Right hindlimb (tissue), 1 donor: Measurements from ENCODE around the gene PRKD1.

Experiments used
- DNase-seq: peaks from one replicate; pipeline ENCODE4 v3.0.0-alpha.2; 2018

Gene PRKD1

GRCh38 chr14:29829851-29830250 is 97.8 kb downstream of the PRKD1 start:
- no peak for DNase-seq

GRCh38 chr14:29823816-29824215 is 103.8 kb downstream of the PRKD1 start:
- no peak for DNase-seq

DNA sequence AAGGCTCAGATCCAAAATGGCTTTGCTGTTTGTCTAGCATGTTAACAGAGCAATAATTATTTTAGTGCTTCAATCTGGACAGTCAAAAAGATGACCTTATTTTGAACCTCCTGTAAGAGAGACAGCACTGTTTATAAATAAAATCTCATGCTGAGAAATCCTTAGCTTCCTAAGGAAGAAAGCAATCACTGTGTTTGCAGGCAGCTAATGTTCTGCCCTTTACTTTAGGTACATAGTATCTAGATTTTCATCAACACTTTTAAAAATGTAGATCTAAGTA is 105.3 kb downstream of the PRKD1 start:
- no peak for DNase-seq

- no peak for DNase-seq
Measured at GRCh38 chr14:29821661-29822429, 105.8 kb downstream of the PRKD1 start.

DNA sequence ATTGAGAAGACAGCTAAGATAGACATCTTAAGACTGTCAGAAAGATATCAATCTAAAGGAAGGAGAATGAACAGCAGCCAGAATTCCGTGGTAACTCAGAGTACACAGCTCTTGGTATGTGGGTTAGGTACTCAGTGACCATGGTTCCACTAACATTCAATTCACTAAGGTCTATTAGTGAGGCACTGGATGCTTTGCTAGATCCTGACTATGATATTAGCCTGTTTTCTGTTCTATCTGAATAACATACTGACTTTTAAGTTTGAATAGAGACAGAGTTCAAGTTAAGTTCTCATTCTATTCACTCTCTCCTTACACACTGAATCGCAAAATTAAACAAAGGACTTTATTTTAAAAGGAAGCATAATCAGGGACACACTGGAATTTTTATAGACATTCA is 106.4 kb downstream of the PRKD1 start:
- DNase-seq: no peak

GRCh38 chr14:29820785-29821184 is 106.9 kb downstream of the PRKD1 start:
- no peak for DNase-seq

GRCh38 chr14:29817767-29818405 is 109.8 kb downstream of the PRKD1 start:
- no peak for DNase-seq

DNA sequence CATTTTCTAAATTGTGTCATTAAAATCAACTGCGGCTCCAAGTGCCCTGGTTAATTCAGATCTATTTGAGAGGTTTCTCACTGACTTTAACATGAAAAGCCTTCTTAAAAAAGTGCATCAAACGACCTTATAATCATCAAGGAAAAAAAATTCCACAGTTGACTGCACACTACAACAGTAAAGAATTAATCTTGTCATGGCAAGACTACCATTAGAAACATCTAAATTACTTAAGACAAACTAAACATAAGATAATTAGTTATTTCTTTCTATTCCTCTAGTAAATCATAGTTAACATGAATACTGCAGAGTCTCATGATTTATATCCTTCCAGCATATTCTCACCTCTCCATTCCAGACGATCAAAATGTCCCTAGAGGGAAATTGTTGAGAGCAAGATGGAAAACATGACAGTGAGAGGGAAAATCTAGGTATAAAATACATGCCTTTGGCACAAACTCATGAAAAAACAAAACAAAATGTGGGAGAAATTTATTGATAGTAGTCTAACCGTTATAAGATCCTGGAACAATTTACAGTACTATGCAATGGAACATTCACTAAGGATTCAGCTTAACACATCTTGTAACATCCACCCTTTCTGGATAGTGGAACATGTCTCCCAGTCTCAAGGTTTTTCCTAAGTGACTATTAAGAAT is 112.5 kb downstream of the PRKD1 start:
- DNase-seq: no peak

DNA sequence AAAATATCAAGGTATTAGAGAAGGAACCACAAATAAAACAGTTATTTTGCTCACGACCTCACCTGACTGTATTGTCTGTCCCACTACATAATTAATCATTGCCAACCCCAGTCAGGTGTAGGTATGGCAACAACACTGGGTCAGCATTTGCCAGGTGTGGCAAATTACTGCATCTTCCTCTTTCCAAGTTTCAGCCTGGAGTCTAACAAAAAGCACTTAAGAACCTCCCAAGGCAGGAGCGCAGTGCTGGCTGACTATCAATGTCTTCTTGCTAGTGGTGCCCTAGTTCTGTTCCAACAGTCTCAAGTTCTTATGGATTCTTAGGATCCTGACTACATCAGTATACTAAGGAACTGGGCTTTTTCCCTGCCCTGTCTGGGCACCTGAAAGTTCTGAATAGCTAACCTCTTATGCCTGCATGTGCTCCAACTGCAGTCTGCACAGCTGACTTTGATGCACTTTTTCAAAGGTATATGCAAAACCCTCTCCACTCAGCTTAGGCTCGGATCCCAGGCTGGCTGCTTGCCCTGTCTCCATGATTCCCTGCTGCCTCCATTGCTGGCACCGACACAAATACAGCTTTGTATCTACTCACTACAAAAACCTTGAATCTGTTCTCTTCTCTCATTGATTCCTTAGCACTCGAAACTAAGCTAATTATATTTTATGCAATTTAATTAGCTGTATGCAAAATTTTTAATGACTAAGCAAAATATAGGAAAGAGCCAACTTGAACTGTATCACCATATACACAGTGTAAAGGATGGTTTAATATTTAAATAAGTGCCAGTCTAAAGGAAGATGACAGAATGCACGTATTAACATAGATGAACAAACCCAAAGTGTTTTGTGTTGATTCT is 113.3 kb downstream of the PRKD1 start:
- peak; percentile 86 for DNase-seq

DNA sequence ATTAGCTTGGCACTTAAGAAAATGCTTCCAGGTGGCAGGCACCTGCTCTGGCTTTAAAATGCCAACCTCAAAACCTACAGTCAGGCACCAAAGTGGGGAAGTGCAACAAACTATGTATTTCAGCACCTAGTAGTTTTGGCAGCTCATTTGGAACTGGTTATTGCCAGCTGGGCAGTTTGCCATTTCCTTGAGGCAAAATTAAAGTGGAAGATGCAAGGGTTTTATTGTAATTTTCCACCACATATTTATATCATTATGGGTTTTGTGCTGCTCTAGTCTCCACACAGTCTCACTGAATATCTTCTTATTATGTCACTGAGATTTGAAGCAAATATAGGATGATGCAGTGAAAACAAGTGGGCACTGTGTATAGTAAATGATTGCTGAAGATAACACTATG is 117.0 kb downstream of the PRKD1 start:
- no peak for DNase-seq

- DNase-seq: no peak
Measured at GRCh38 chr14:29810064-29810463, 117.6 kb downstream of the PRKD1 start.

- no peak for DNase-seq
Measured at GRCh38 chr14:29806124-29806517, 121.5 kb downstream of the PRKD1 start.

DNA sequence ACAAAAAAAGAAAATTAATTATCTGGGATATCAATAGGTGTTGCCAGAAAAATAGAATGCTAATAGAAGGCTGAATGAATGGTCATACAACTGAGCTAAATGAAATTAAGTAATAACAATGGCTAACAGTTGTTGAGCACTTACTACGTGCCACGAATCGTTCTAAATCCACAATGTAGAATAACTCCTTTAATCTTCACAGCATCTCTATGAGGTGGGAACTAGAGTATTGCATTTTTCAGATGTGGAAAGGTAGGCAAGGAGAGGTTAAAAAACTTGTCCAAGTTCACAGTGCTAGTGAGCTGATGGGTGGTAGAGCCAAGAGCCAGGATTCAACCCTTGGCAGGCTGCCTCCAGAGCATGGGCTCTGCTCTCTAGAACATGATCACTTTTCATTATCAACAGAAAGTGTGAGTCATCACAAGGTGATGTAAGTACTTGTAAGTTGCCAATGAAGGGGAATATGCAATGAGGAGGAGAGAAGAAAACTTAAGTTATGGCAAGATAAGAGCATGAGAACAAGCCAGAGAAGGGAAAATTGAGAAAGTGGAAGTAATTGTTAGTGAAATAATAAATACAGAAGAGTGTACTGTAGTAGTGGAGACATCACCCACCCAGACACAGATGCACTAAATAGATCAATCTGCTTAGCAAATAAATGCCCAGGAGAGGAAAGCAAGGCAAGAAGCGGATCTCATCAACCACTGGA is 122.1 kb downstream of the PRKD1 start:
- DNase-seq: no peak

DNA sequence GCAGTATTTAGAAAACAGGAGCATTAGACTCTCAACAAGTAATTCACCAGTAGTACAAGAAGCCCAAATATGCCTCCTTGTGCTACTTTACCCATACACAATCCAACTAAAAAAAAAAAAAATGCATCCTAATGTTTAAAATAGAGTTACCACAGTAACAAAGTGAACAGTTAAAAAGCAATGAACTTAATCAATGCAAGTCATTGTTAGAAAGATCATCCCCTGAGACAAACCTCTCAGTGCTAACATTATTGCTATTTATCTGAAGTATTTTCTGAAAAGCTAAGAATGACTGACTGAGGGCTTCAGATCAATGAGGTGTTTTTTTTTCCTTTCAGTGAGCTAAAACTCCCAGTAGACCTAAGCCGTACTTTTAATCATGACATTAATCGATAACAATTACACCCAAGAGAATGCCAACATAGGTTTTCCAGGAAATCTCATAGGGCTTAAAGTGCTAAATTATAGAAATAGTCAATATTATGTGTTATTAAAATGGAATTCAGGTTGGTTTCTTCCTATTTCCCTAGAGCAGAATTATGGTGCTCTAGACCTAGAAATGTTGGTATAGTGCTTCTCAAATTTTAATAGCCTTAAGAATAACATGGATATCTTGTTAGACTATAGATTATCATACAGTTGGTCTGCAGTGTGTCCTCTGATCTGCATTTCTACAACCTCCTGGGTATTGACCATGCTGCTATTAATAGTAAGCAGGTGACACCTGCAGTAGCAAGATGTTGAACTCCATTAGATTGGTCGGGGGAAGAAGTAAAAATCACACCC is 123.0 kb downstream of the PRKD1 start:
- DNase-seq: no peak

- DNase-seq: no peak
Measured at GRCh38 chr14:29803045-29803444, 124.6 kb downstream of the PRKD1 start.

DNA sequence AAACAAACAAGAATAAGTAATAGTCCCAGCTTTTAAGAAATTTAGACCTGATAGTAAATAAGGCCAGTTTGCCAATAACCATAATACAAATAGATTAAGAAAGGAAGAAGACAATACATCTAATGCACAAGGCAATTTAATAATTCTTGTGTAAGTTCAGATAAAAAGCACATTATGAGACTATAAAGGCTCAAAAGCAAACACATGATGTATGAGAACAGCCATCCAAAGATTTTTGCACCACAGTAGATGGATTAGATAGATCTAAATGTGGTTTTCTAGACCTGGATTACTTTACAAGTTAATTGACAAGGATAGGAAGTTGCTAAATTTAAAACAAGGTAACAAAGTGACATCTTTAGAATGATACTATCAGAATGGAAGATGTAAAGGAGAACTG is 125.4 kb downstream of the PRKD1 start:
- DNase-seq: no peak

GRCh38 chr14:29800961-29801360 is 126.7 kb downstream of the PRKD1 start:
- DNase-seq: no peak

- DNase-seq: no peak
Measured at GRCh38 chr14:29799464-29800095, 128.1 kb downstream of the PRKD1 start.

- DNase-seq: no peak
Measured at GRCh38 chr14:29798811-29799210, 128.8 kb downstream of the PRKD1 start.

DNA sequence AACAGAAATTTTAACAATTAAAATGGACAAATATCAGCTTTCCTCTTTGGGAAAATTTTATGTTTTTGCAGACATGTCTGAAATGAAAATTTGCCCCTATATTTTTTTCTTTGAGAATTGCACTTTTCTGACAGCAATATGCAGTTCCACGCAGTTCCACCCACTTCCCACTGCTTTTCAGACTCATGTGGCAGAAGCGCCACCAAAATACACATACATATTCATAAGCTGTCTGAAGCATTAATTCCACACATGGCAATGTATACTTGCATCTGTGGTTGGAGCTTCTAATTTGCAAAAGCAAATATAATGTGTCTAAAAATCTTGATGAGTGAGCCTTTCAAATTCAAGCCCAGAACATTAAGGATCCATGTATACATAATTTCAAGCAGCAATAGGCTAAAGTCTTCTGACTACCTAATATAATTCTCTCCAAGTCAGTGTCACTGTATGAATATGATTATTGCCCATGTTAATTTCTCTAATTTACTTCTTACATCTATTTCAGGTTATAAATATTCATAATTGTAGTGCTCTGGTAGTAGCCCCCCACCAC is 129.5 kb downstream of the PRKD1 start:
- DNase-seq: no peak

DNA sequence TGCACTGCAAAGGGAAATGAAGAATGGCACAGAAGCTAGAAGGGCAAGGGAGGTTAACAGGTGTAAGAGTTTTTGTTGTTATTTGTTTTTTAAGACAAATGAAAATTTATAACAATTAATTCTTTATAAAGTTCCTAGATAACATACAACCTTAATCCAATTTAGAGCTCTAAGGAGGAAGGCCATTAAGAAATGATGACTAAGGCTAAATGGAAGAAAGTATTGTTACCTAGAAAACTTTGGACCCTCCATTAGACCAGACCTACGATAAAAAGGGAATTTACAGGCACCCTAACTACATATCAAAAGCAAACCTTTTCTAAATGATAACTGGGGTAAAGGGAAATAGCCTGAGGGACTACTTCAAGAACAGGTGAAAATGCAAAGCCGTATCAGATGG is 130.8 kb downstream of the PRKD1 start:
- no peak for DNase-seq
